ENCODE results near the gene CACHD1.

DNA sequence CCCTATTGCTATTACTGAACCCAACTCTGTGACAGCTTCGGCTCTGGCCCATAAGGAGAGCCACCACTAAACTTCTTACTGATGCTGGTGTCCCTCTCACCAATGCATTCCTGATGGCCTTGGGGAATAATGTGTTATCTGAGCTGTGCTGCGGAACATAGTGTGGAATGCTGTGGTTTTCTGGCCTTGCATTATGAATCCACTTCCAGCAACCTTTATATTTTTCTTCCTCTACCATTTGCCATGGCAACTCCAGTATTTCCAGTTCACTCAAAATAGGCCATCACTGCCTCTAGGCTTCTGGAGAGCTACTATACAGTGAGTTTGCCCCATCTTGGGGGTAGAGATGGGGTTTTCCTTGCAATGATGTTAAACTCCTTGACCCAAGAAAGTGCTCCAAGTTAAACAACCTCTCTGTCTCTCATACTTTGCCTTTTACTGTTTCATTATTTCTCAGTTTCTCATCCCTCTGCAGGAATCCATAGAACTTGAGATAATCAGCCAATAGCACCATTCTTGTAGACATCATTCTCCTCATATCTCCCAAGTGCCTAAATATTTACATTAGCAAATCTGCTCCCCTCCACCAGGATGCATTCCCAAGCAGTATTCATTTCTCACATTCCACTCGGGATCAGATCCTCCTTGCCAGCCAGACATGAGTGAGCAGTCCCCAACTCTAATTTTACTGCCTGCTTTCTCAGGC, 263.8 kb downstream of the CACHD1 start:
- no peak for TF ChIP-seq CTCF (IDR thresholded peaks at IDR 0.05)
- no peak for TF ChIP-seq POLR2A (IDR thresholded peaks at IDR 0.05)
